Activated naive CD4-positive, alpha-beta T cell treated with anti-CD3 and anti-CD28 coated beads, Interleukin-2, amount 10 ng/mL, durations not matched to agents 7 days and 5 days (primary cell): ENCODE results near the gene RAMP3.
"Not testable (repeated sequence)": the region's sequence is repeated elsewhere in the genome, so short reads cannot be mapped to it uniquely, and the experiment has no call there.

ENCODE experiments used
- CTCF ChIA-PET: fragments of 350-600 bp; sonication (Branson Sonifier 250); formaldehyde crosslinking; loops from one replicate; lab custom pipeline; 2021; ENCODE audit warnings: antibody characterized with exemption; lab: Charles Lee
- DNase-seq: peaks from one replicate; pipeline ENCODE4 v3.0.0-alpha.2; 2020
- H3K27ac Mint-ChIP-seq: one replicate; pipeline ENCODE4 v1.8.0; 2021; ENCODE audit warnings: mild to moderate bottlenecking, moderate library complexity, mixed read lengths
- H3K27me3 Mint-ChIP-seq: one replicate; pipeline ENCODE4 v1.8.0; 2021; ENCODE audit warnings: mild to moderate bottlenecking, mixed read lengths
- H3K36me3 Mint-ChIP-seq: one replicate; pipeline ENCODE4 v1.8.0; 2021; ENCODE audit warnings: mixed read lengths
- H3K4me1 Mint-ChIP-seq: one replicate; pipeline ENCODE4 v1.8.0; 2021; ENCODE audit warnings: mixed read lengths
- H3K4me3 Mint-ChIP-seq: one replicate; pipeline ENCODE4 v1.8.0; 2021; ENCODE audit warnings: mild to moderate bottlenecking, moderate library complexity, mixed read lengths
- H3K9me3 Mint-ChIP-seq: one replicate; pipeline ENCODE4 v1.8.0; 2021; ENCODE audit warnings: mixed read lengths

The RAMP3 gene

DNA sequence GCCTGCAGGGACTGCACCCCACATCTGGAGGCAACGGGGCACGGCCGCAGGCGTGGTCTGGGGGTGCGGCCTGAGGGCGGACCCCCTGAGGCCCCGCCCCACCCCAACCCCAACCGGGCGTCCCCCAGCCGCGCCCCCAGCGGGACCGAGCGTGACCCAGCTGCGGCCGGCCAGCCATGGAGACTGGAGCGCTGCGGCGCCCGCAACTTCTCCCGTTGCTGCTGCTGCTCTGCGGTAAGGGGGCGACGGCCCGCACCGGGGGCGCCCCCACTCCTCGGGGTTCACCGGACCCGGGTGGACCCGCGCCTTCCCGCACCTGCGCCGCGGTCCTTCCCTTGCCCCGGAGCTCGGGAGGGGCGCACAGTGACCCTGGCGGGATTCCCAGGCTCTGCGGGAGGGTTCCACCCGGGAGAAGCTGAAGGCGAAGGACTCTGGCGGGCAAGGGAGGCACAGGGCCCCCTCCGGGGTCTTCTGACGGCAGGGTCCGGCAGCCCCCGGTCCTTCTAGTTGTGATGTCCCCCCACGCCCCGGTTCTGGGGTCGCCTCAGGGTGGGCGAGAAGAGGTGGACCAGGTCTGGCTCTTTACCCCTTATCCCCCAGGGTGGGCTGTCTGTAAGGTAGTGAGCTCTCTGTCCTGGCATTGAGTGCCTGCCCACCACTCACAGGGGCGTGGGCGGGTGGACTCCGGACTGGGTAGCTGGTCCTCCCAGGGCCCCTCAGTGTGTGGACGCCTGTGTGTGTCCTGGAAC lies at the start of gene RAMP3:
Gene RAMP3, plus strand, starts transcription at position 139 of the 749 bp plus-strand sequence. Its CDS starts 38 bp downstream, at position 177.
- peak; percentile 19 for DNase-seq
- CTCF ChIA-PET, result interaction anchor here (10.9 kb wide), 1 partner anchor 102 kb away, joined by 119 read pairs; no protein-coding TSS in a partner anchor
- H3K36me3 Mint-ChIP-seq, result no peaks in the 10 kb centered on the region
- H3K4me1 Mint-ChIP-seq, result peaks cover 11% of the 10 kb centered on the region
- no peak within 1 kb of the TSS for H3K27ac Mint-ChIP-seq
- no peak within 1 kb of the TSS for H3K4me3 Mint-ChIP-seq
- H3K9me3 Mint-ChIP-seq, result no peaks in the 10 kb centered on the region
- H3K27me3 Mint-ChIP-seq, result peaks cover 67% of the 10 kb centered on the region

GRCh38 chr7:45108863-45109262 lies 48.7 kb upstream of the RAMP3 start:
- Mint-ChIP-seq H3K36me3 (peaks cover 52% of the 10 kb centered on the region), H3K9me3 (no peaks in the 10 kb centered on the region), H3K27me3 (peaks cover 10% of the 10 kb centered on the region), H3K4me1 (peaks cover 54% of the 10 kb centered on the region), H3K4me3 (peak overlapping the region; percentile 41), H3K27ac (peak overlapping the region; percentile 67)
- CTCF ChIA-PET, result no interaction called here
- DNase-seq, result no peak

- DNase-seq, result peak; percentile 96
- Mint-ChIP-seq H3K36me3 (peaks cover 42% of the 10 kb centered on the region), H3K9me3 (no peaks in the 10 kb centered on the region), H3K27ac (peak within 1 kb of the TSS; percentile 99), H3K27me3 (peaks cover 32% of the 10 kb centered on the region), H3K4me1 (peaks cover 59% of the 10 kb centered on the region), H3K4me3 (peak within 1 kb of the TSS; percentile 97)
- CTCF ChIA-PET, result interaction anchor here (0.6 to 4.5 kb wide), 6 partner anchors 24 to 138 kb away, joined by 3 to 14 read pairs (median 3); no protein-coding TSS in a partner anchor
Observed at GRCh38 chr7:45111298-45112223, 46.0 kb upstream of the RAMP3 start, which contains the start of gene TBRG4. Gene TBRG4 (minus strand): TSS chr7:45111697. CDS start chr7:45109237, 2,460 bp downstream.

GRCh38 chr7:45112648-45113047 lies 44.9 kb upstream of the RAMP3 start:
- Mint-ChIP-seq H3K27me3 (peaks cover 41% of the 10 kb centered on the region), H3K9me3 (no peaks in the 10 kb centered on the region), H3K36me3 (peaks cover 35% of the 10 kb centered on the region), H3K27ac (peak overlapping the region; percentile 99), H3K4me1 (peaks cover 52% of the 10 kb centered on the region), H3K4me3 (peak overlapping the region; percentile 97)
- DNase-seq, result no peak
- CTCF ChIA-PET, result interaction anchor here (0.6 to 4.5 kb wide), 4 partner anchors 23 to 139 kb away, joined by 3 to 14 read pairs (median 4); no protein-coding TSS in a partner anchor

DNA sequence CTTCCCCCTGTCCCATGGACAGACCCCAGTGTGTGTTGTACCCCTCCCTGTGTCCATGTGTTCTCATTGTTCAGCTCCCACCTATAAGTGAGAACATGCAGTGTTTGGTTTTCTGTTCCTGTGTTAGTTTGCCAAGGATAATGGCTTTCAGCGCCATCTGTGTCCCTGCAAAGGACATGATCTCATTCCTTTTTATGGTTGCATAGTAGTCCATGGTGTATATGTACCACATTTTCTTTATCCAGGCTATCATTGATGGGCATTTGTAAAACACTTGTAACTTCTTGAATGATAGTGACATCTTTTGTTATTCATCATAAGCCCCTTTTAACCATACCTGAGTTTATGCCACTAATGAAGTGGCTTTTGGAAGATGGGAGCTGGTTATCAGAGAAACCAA lies 43.3 kb upstream of the RAMP3 start:
- H3K27ac Mint-ChIP-seq, result not testable (repeated sequence)

GRCh38 chr7:45114926-45115325 lies 42.7 kb upstream of the RAMP3 start:
- Mint-ChIP-seq H3K4me1 (peaks cover 46% of the 10 kb centered on the region), H3K4me3 (no peak overlapping the region), H3K27me3 (peaks cover 41% of the 10 kb centered on the region), H3K27ac (no peak overlapping the region), H3K9me3 (no peaks in the 10 kb centered on the region), H3K36me3 (peaks cover 20% of the 10 kb centered on the region)
- CTCF ChIA-PET, result interaction anchor here (0.6 to 4.5 kb wide), 5 partner anchors 8 to 332 kb away, joined by 3 to 14 read pairs (median 4); no protein-coding TSS in a partner anchor
- DNase-seq, result no peak

More for the DNA sequence above, 43.3 kb upstream of the RAMP3 start:
- H3K9me3 Mint-ChIP-seq, H3K4me3 Mint-ChIP-seq, DNase-seq: not testable (repeated sequence)
- CTCF ChIA-PET, result interaction anchor here (1.0 to 4.5 kb wide), 4 partner anchors 21 to 141 kb away, joined by 4 to 14 read pairs (median 4); no protein-coding TSS in a partner anchor
- Mint-ChIP-seq H3K36me3 (peaks cover 22% of the 10 kb centered on the region), H3K4me1 (peaks cover 44% of the 10 kb centered on the region), H3K27me3 (peaks cover 41% of the 10 kb centered on the region)

DNA sequence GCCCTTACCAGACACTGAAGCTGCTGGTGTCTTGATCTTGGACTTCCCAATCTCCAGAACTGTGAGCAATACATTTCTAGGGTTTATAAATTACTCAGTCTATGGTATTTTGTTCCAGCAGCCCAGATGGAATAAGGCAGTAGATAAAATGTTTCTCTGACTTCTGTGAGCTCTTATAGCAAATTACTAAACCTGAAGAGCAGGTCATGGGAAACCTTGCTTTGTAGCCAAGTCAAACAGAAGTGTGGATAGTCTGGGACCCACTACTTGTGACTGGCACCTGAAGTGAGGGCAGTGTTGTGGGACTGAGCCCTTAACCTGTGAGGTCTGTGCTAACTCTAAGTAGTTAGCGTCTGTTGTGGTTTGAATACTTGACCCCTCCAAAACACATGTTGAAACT lies 41.5 kb upstream of the RAMP3 start:
- no peak overlapping the region for H3K27ac Mint-ChIP-seq
- H3K36me3 Mint-ChIP-seq, result peaks cover 13% of the 10 kb centered on the region
- H3K27me3 Mint-ChIP-seq, result peaks cover 41% of the 10 kb centered on the region
- no peak overlapping the region for H3K4me3 Mint-ChIP-seq
- H3K9me3 Mint-ChIP-seq, result no peaks in the 10 kb centered on the region
- H3K4me1 Mint-ChIP-seq, result peaks cover 41% of the 10 kb centered on the region
- no peak for DNase-seq
- CTCF ChIA-PET, result interaction anchor here (0.5 to 1.6 kb wide), 2 partner anchors 88 to 115 kb away, joined by 3 to 4 read pairs; no protein-coding TSS in a partner anchor

DNA sequence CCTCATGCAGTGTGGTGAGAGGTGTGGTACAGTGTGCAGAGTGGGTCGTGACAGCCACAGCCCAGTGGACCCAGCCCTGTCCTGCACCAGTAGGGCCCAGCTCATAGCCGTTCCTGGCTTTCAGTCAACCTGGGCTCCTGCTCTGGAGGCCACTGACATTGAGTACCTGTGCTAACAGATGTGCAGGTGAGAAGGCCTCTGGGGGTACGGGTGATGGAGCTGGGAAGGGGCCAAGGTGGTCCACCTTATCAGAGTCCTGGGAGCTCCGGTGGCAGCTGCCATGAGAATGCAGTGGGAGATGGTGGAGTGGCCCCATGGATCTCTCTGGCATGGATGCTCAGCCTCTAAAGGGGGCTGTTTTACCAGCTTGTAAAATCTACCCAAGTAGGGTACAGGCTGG lies 40.0 kb upstream of the RAMP3 start:
- Mint-ChIP-seq H3K36me3 (peaks cover 1% of the 10 kb centered on the region), H3K9me3 (no peaks in the 10 kb centered on the region), H3K27ac (no peak overlapping the region), H3K4me1 (peaks cover 37% of the 10 kb centered on the region), H3K4me3 (no peak overlapping the region), H3K27me3 (peaks cover 35% of the 10 kb centered on the region)
- CTCF ChIA-PET, result interaction anchor here (0.6 to 1.6 kb wide), 3 partner anchors 19 to 142 kb away, joined by 3 read pairs; no protein-coding TSS in a partner anchor
- DNase-seq, result no peak

DNA sequence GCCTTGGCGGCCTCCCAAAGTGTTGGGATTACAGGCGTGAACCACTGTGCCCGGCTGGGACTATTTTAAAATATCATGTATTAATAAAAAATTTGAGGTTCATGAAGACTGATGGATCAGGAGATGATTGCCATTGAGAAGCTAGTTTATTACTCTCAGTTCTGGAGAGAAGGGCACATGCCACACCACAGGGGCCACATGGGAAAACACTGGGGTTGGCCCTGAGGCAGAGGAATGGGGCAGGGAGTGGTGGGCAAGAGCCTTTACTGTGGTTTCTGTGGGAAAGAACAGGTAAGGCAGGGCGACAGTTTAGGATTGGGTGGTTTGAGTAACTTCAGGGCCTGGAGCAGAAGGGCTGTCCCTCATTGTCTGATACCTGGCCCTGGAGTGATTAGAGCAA lies 39.3 kb upstream of the RAMP3 start:
- peak overlapping the region; percentile 35 for H3K27ac Mint-ChIP-seq
- no peaks in the 10 kb centered on the region for H3K36me3 Mint-ChIP-seq
- H3K9me3 Mint-ChIP-seq, result no peaks in the 10 kb centered on the region
- no peak for DNase-seq
- H3K27me3 Mint-ChIP-seq, result peaks cover 31% of the 10 kb centered on the region
- CTCF ChIA-PET, result interaction anchor here (0.7 to 0.8 kb wide), 2 partner anchors 18 to 157 kb away, joined by 3 to 4 read pairs; no protein-coding TSS in a partner anchor
- peaks cover 38% of the 10 kb centered on the region for H3K4me1 Mint-ChIP-seq
- H3K4me3 Mint-ChIP-seq, result no peak overlapping the region

DNA sequence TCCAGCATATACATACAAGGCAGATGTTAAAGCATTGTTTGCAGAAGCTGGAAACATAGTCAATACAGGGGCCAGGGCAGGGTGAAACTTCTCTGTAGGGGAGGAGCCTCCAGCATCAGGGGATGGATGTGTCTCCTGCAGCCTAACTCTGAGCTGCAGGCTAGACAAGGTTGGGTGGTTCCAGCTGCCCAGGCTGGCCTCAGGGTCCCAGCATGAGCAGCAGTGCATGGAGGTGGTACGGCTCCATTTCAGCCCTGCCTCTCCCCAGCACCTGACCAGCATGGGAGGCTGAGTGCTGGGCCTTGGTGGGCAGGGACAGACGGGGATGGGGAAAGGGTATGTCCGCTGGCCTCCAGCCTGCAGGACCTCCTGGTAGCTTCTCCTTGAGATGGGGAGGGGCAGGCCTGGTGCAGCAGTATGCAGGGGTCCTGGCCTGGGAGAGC lies 38.7 kb upstream of the RAMP3 start:
- H3K27me3 Mint-ChIP-seq, result peaks cover 31% of the 10 kb centered on the region
- H3K9me3 Mint-ChIP-seq, result no peaks in the 10 kb centered on the region
- no peak for DNase-seq
- H3K4me1 Mint-ChIP-seq, result peaks cover 44% of the 10 kb centered on the region
- H3K4me3 Mint-ChIP-seq, result no peak overlapping the region
- H3K27ac Mint-ChIP-seq, result peak overlapping the region; percentile 35
- CTCF ChIA-PET, result interaction anchor here (0.7 to 0.8 kb wide), 2 partner anchors 17 to 157 kb away, joined by 3 to 4 read pairs; no protein-coding TSS in a partner anchor
- H3K36me3 Mint-ChIP-seq, result no peaks in the 10 kb centered on the region

GRCh38 chr7:45119550-45119949 lies 38.0 kb upstream of the RAMP3 start:
- peaks cover 46% of the 10 kb centered on the region for H3K4me1 Mint-ChIP-seq
- no peaks in the 10 kb centered on the region for H3K9me3 Mint-ChIP-seq
- H3K27me3 Mint-ChIP-seq, result peaks cover 25% of the 10 kb centered on the region
- H3K36me3 Mint-ChIP-seq, result no peaks in the 10 kb centered on the region
- no peak for DNase-seq
- CTCF ChIA-PET, result no interaction called here
- H3K27ac Mint-ChIP-seq, result no peak overlapping the region
- H3K4me3 Mint-ChIP-seq, result no peak overlapping the region

GRCh38 chr7:45122975-45123860 lies 34.4 kb upstream of the RAMP3 start:
- H3K36me3 Mint-ChIP-seq, result no peaks in the 10 kb centered on the region
- CTCF ChIA-PET, result interaction anchor here (1.1 to 2.0 kb wide), 3 partner anchors 13 to 241 kb away, joined by 3 to 9 read pairs (median 4); no protein-coding TSS in a partner anchor
- no peaks in the 10 kb centered on the region for H3K9me3 Mint-ChIP-seq
- peak; percentile 52 for DNase-seq
- H3K4me3 Mint-ChIP-seq, result peak overlapping the region; percentile 18
- H3K27me3 Mint-ChIP-seq, result no peaks in the 10 kb centered on the region
- peak overlapping the region; percentile 89 for H3K27ac Mint-ChIP-seq
- peaks cover 43% of the 10 kb centered on the region for H3K4me1 Mint-ChIP-seq
